ENCODE measurements around the gene ZNF638. TPM values are rescaled to one million over a fixed set of nuclear protein-coding genes. Genes with fewer than 3 reads are reported as not detected.
A peak's percentile ranks its signal among the peaks of the same experiment; 100 is the strongest.

The ZNF638 gene
- total and polyA plus RNA-seq, 3 donors from 2014 or later = 65.0 to 226 (median 207) TPM

- H3K36me3 ChIP-seq (ENCODE audit: low read depth, missing control alignments) = no peaks in the 10 kb centered on the region
- no peaks in the 10 kb centered on the region for H3K27me3 ChIP-seq
- no peaks in the 10 kb centered on the region for H3K9me3 ChIP-seq
- TF ChIP-seq POLR2A (IDR thresholded peaks at IDR 0.05) = no peak
- TF ChIP-seq, protein P1, sequence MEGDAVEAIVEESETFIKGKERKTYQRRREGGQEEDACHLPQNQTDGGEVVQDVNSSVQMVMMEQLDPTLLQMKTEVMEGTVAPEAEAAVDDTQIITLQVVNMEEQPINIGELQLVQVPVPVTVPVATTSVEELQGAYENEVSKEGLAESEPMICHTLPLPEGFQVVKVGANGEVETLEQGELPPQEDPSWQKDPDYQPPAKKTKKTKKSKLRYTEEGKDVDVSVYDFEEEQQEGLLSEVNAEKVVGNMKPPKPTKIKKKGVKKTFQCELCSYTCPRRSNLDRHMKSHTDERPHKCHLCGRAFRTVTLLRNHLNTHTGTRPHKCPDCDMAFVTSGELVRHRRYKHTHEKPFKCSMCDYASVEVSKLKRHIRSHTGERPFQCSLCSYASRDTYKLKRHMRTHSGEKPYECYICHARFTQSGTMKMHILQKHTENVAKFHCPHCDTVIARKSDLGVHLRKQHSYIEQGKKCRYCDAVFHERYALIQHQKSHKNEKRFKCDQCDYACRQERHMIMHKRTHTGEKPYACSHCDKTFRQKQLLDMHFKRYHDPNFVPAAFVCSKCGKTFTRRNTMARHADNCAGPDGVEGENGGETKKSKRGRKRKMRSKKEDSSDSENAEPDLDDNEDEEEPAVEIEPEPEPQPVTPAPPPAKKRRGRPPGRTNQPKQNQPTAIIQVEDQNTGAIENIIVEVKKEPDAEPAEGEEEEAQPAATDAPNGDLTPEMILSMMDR (IDR thresholded peaks at IDR 0.05) = no peak
- 84 to 85% methylated on average over 7 of the region's 7 CpGs for WGBS, 2 donors
- no peak overlapping the region for H3K27ac ChIP-seq
- no peak for DNase-seq
- peaks cover 10% of the 10 kb centered on the region for H3K4me1 ChIP-seq
- intact Hi-C loops (cut with DNase I; ENCODE audit: low total_unique reads) = no loop called here
- no peak overlapping the region for H3K4me3 ChIP-seq
These were observed 127.0 kb downstream of the ZNF638 start for GRCh38 chr2:71458413-71459083.

- no peak for DNase-seq
- peaks cover 5% of the 10 kb centered on the region for H3K4me1 ChIP-seq
These were observed 127.5 kb downstream of the ZNF638 start for GRCh38 chr2:71459084-71459431.

GRCh38 chr2:71460056-71460455, 128.5 kb downstream of the ZNF638 start:
- Histone ChIP-seq H3K27me3 (no peaks in the 10 kb centered on the region), H3K27ac (no peak overlapping the region), H3K9me3 (no peaks in the 10 kb centered on the region), H3K36me3 (ENCODE audit: low read depth, missing control alignments) (no peaks in the 10 kb centered on the region), H3K4me1 (no peaks in the 10 kb centered on the region), H3K4me3 (no peak overlapping the region)
- intact Hi-C loops (cut with DNase I; ENCODE audit: low total_unique reads) = no loop called here
- 76 to 92% methylated on average over 6 of the region's 6 CpGs for WGBS, 2 donors
- DNase-seq = no peak
- TF ChIP-seq, protein P1 (IDR thresholded peaks at IDR 0.05) = no peak
- TF ChIP-seq POLR2A (IDR thresholded peaks at IDR 0.05) = no peak

More at GRCh38 chr2:71459084-71459431, 127.5 kb downstream of the ZNF638 start:
- 72 to 82% methylated on average over 2 of the region's 2 CpGs for WGBS, 2 donors
- no peak for TF ChIP-seq POLR2A (IDR thresholded peaks at IDR 0.05)
- TF ChIP-seq, protein P1 (IDR thresholded peaks at IDR 0.05) = no peak
- no peak overlapping the region for H3K27ac ChIP-seq
- no peaks in the 10 kb centered on the region for H3K27me3 ChIP-seq
- no peaks in the 10 kb centered on the region for H3K9me3 ChIP-seq
- intact Hi-C loops (cut with DNase I; ENCODE audit: low total_unique reads) = no loop called here
- H3K36me3 ChIP-seq (ENCODE audit: low read depth, missing control alignments) = no peaks in the 10 kb centered on the region
- no peak overlapping the region for H3K4me3 ChIP-seq

DNA sequence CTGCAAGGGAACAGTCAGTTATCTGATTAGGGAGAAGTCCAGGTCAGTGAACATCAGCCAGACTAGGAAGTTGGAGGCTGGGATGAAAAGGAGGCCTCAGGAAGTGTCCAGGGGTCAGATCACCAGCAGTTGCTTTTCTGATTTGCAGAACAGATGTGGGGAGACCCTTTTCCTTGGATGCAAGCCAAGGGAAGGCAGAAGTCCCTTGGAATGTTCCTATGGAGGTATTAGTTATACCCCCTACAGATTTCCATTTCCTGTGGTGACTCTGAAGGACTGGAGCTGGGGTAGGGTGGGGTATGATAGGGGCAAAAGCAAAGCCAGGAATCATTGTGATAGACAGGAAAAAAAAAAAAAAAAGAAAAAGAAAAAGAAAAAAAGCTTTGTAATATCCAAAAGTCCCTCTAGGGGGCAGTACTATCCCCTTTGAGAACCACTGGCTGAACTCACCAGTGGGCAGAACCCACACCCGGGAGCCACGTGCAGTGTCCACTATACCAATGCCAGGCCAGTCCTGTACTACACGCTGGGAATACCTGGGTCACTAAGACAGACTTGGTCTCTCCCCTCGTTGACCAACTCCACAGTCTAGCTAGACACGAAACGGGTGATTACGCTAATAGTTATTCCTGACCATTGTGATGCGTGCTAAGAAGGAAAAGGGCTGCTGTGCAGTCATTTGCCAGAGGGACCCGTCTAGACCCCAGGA, 129.2 kb downstream of the ZNF638 start:
- TF ChIP-seq POLR2A (IDR thresholded peaks at IDR 0.05) = no peak
- TF ChIP-seq, protein P1 (IDR thresholded peaks at IDR 0.05) = peak in 1 of 3 experiments; percentile 24
- WGBS, 2 donors = 76 to 77% methylated on average over 9 of the region's 9 CpGs
- Histone ChIP-seq H3K27ac (no peak overlapping the region), H3K4me1 (no peaks in the 10 kb centered on the region), H3K27me3 (no peaks in the 10 kb centered on the region), H3K9me3 (no peaks in the 10 kb centered on the region), H3K36me3 (ENCODE audit: low read depth, missing control alignments) (no peaks in the 10 kb centered on the region), H3K4me3 (no peak overlapping the region)
- DNase-seq = no peak
- intact Hi-C loops (cut with DNase I; ENCODE audit: low total_unique reads) = no loop called here
